Loucy (cell line): Measurements from ENCODE around the gene GPR78.

Experiments used
- CTCF ChIP-seq: fragments of 200-600 bp; sonication (generic); conservative IDR thresholded peaks from 2 replicates; pipeline ENCODE4 v1.5.1; 2014; ENCODE audit warnings: mild to moderate bottlenecking, antibody characterized with exemption, low read length
- EZH2phosphoT487 ChIP-seq: fragments of 200-600 bp; IDR thresholded peaks from 2 replicates; pipeline ENCODE4 v1.6.1; 2018; ENCODE audit warnings: antibody characterized with exemption, mild to moderate bottlenecking, moderate library complexity, borderline replicate concordance

- no peak for TF ChIP-seq CTCF
- TF ChIP-seq EZH2phosphoT487: no peak
Measured at GRCh38 chr4:8612646-8613045, 32.5 kb downstream of the GPR78 start.
